LNCaP clone FGC (cell line): ENCODE results near the gene PARD6B.

Experiments
- DNase-seq: peaks from one replicate; pipeline ENCODE4 v3.0.0-alpha.2; 2011; ENCODE audit warnings: low read depth
- H3K4me3 ChIP-seq: 2 replicates; pipeline ENCODE4 v1.5.1; 2011; ENCODE audit warnings: mild to moderate bottlenecking, low read depth, low read length, control low read depth
- CTCF ChIP-seq: IDR thresholded peaks from 2 replicates; pipeline ENCODE4 v1.5.1; 2012; ENCODE audit warnings: mild to moderate bottlenecking; ENCODE audit not compliant: control insufficient read depth, insufficient read depth; ENCODE audit errors: extremely low read depth

Gene PARD6B

GRCh38 chr20:50753152-50753551 lies 21.8 kb downstream of the PARD6B start:
- no peak overlapping the region for H3K4me3 ChIP-seq
- TF ChIP-seq CTCF, result no peak
- no peak for DNase-seq

- DNase-seq, result no peak
- no peak for TF ChIP-seq CTCF
- H3K4me3 ChIP-seq, result no peak overlapping the region
These were observed 23.0 kb downstream of the PARD6B start for GRCh38 chr20:50754420-50754819.

- H3K4me3 ChIP-seq, result no peak overlapping the region
- no peak for TF ChIP-seq CTCF
- DNase-seq, result no peak
These were observed 25.1 kb downstream of the PARD6B start for GRCh38 chr20:50756447-50756846.

GRCh38 chr20:50758469-50758868 lies 27.1 kb downstream of the PARD6B start:
- no peak for TF ChIP-seq CTCF
- H3K4me3 ChIP-seq, result no peak overlapping the region
- DNase-seq, result no peak

GRCh38 chr20:50758992-50759391 lies 27.6 kb downstream of the PARD6B start:
- no peak overlapping the region for H3K4me3 ChIP-seq
- DNase-seq, result no peak
- TF ChIP-seq CTCF, result no peak

GRCh38 chr20:50759678-50760077 lies 28.3 kb downstream of the PARD6B start:
- H3K4me3 ChIP-seq, result no peak overlapping the region
- DNase-seq, result no peak
- TF ChIP-seq CTCF, result no peak

GRCh38 chr20:50762045-50762422 lies 30.7 kb downstream of the PARD6B start:
- H3K4me3 ChIP-seq, result no peak overlapping the region
- no peak for DNase-seq

More at GRCh38 chr20:50762045-50762422, 30.7 kb downstream of the PARD6B start:
- no peak for TF ChIP-seq CTCF
